HepG2 (cell line): Measurements from ENCODE around the gene HIPK2. TPM values are rescaled to one million over a fixed set of nuclear protein-coding genes. Genes with fewer than 3 reads are reported as not detected.
A peak's percentile ranks its signal among the peaks of the same experiment; 100 is the strongest.

Experiments
- AGO1 ChIP-seq: fragments of 200-400 bp; formaldehyde crosslinking; IDR thresholded peaks from 2 replicates; pipeline ENCODE4 v1.6.1; 2017; ENCODE audit warnings: mild to moderate bottlenecking, low read depth, low read length, moderate library complexity; ENCODE audit not compliant: poor library complexity, severe bottlenecking
- ERF ChIP-seq: IDR thresholded peaks from 2 replicates; pipeline ENCODE4 v1.6.1; 2018; ENCODE audit warnings: missing biosample characterization, missing genetic modification reagents
- NFIB ChIP-seq: sonication (generic); formaldehyde crosslinking; IDR thresholded peaks from 2 replicates; pipeline ENCODE4 v1.9.0; 2021; ENCODE audit warnings: missing genetic modification reagents, mild to moderate bottlenecking, borderline replicate concordance
- NR2F2 ChIP-seq: IDR thresholded peaks from 2 replicates; pipeline ENCODE4 v1.6.1; 2012; ENCODE audit warnings: low read depth, inconsistent platforms, borderline replicate concordance
- NR2F6 ChIP-seq, 2 experiments: IDR thresholded peaks; 2 replicates each; pipeline ENCODE4 v1.6.1; 2016; ENCODE audit warnings: antibody characterized with exemption in 1 of 2, mild to moderate bottlenecking in 1 of 2
- TFDP1 ChIP-seq: IDR thresholded peaks from 2 replicates; pipeline ENCODE4 v1.6.1; 2016; ENCODE audit warnings: missing compliant biosample characterization, missing genetic modification reagents, borderline replicate concordance
- ZC3H4 ChIP-seq: sonication (generic); formaldehyde crosslinking; IDR thresholded peaks from 2 replicates; pipeline ENCODE4 v1.4.0; 2020; ENCODE audit warnings: missing genetic modification reagents, borderline replicate concordance
- ZNF574 ChIP-seq: sonication (generic); formaldehyde crosslinking; IDR thresholded peaks from 2 replicates; pipeline ENCODE4 v1.4.0; 2020; ENCODE audit warnings: missing genetic modification reagents
- ZNF773 ChIP-seq: sonication (generic); formaldehyde crosslinking; IDR thresholded peaks from 2 replicates; pipeline ENCODE4 v1.4.0; 2020; ENCODE audit warnings: missing genetic modification reagents, borderline replicate concordance
- ZNF883 ChIP-seq: sonication (generic); formaldehyde crosslinking; IDR thresholded peaks from 2 replicates; pipeline ENCODE4 v1.5.1; 2020; ENCODE audit warnings: mild to moderate bottlenecking, missing genetic modification reagents; ENCODE audit errors: not compliant biosample characterization
- ZSCAN21 ChIP-seq: sonication (generic); formaldehyde crosslinking; IDR thresholded peaks from 2 replicates; pipeline ENCODE4 v1.8.0; 2022; ENCODE audit warnings: mild to moderate bottlenecking, missing genetic modification reagents, moderate library complexity, borderline replicate concordance
- polyA plus RNA-seq, 8 experiments: library from polyadenylated mRNA; depleted of rRNA in 3 of 8; stranded (reverse) in 7 of 8; unstranded in 1 of 8; fragments of >200 nt; fragmentation: Illumina TruSeq in 4 of 8; extraction: Trizol in 4 of 8; gene quantifications; 2 replicates each; pipeline versions ENCODE4 v1.2.1 to v1.2.3, GENCODE V29; 2011 to 2016; ENCODE audit warnings: low read depth in 4 of 8, missing spikeins in 1 of 8, mixed read lengths in 1 of 8; ENCODE audit not compliant: insufficient read depth in 1 of 8
- total RNA-seq, 5 experiments: library from RNA; depleted of rRNA; stranded (reverse); fragments of >200 nt; fragmentation: Illumina TruSeq; extraction: Trizol; gene quantifications; 2 replicates each; pipeline ENCODE4 v1.2.3, GENCODE V29; 2016; ENCODE audit warnings: low read depth in 1 of 5
- TF ChIP-seq, protein P1 (sequence below): sonication (generic); formaldehyde crosslinking; IDR thresholded peaks from 2 replicates; pipeline ENCODE4 v1.5.0; 2020; ENCODE audit warnings: mild to moderate bottlenecking, missing genetic modification reagents
- TF ChIP-seq, protein P2 (sequence below): sonication (generic); formaldehyde crosslinking; IDR thresholded peaks from 2 replicates; pipeline ENCODE4 v1.4.0; 2020; ENCODE audit warnings: mild to moderate bottlenecking, low read depth, missing genetic modification reagents
- TF ChIP-seq, protein P3 (sequence below): sonication (generic); formaldehyde crosslinking; IDR thresholded peaks from 2 replicates; pipeline ENCODE4 v1.5.0; 2020; ENCODE audit warnings: missing genetic modification reagents, mild to moderate bottlenecking, borderline replicate concordance
- TF ChIP-seq, protein P4 (sequence below): sonication (generic); formaldehyde crosslinking; IDR thresholded peaks from 2 replicates; pipeline ENCODE4 v1.4.0; 2020; ENCODE audit warnings: mild to moderate bottlenecking, missing genetic modification reagents, borderline replicate concordance

HIPK2 gene
- total and polyA plus RNA-seq, 2 of the 13 experiments (the other 11 are each of a cell fraction or from before 2014, with no cell fraction given), result 14.4 to 20.2 TPM

DNA sequence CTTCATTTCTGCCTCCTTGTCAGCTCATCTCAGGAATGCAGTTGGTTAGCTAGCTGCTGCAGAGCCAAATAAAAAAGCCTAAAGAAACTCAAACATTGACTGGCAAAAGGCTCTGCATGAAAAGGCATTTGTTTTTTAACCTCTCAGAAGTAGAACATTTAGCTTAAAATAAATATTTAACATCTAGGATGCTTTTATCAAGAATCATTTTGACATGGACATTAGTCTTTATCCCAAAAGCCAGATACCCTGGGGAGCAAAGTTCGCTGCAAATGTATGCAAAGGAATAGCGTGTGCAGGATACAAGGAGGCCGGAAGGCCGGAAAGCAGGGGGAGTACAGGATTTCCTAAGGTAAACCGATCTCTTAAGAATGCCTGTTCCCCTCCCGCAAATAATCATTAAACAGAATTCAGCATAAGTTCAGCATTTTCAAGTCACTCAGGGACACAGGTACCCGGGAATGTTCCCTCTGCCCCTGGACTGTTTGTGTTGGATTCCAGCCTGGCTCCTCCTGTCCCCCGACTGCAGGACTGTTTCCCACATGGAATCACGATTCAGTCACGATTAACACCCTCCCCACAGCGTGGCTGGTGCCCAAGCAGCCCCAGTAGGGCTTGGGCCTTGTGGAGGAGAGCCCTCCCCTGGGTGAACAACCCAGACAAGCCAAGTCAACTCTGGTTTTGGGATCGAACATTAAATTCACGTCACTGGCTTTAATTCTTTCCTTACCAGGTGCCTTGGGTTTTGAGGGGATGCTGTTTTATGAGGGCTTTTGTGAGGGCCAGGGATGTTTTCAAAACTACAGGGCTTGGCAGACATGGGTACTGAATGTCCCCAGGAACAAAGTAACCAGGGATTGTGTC, 97.8 kb downstream of the HIPK2 start (continued):
- TF ChIP-seq, protein P1, sequence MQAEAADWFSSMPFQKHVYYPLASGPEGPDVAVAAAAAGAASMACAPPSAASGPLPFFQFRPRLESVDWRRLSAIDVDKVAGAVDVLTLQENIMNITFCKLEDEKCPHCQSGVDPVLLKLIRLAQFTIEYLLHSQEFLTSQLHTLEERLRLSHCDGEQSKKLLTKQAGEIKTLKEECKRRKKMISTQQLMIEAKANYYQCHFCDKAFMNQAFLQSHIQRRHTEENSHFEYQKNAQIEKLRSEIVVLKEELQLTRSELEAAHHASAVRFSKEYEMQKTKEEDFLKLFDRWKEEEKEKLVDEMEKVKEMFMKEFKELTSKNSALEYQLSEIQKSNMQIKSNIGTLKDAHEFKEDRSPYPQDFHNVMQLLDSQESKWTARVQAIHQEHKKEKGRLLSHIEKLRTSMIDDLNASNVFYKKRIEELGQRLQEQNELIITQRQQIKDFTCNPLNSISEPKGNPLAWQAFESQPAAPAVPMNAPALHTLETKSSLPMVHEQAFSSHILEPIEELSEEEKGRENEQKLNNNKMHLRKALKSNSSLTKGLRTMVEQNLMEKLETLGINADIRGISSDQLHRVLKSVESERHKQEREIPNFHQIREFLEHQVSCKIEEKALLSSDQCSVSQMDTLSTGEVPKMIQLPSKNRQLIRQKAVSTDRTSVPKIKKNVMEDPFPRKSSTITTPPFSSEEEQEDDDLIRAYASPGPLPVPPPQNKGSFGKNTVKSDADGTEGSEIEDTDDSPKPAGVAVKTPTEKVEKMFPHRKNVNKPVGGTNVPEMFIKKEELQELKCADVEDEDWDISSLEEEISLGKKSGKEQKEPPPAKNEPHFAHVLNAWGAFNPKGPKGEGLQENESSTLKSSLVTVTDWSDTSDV (CRISPR knock-in tag), result no peak
- TF ChIP-seq ZC3H4 (no peak), ZNF883 (CRISPR knock-in tag) (no peak), AGO1 (no peak), ZNF773 (no peak), NR2F6 (IDR thresholded peaks at IDR 0.05) (peak; percentile 13; the same call in 1 of the 2 replicates), NR2F6 (CRISPR knock-in tag; IDR thresholded peaks at IDR 0.05) (no peak), ERF (CRISPR knock-in tag) (peak; percentile 34; the same call in 1 of the 2 replicates), NR2F2 (0 out of 2 replicates have a peak, but pooled peaks have one; percentile 29), TFDP1 (no peak), ZSCAN21 (CRISPR knock-in tag) (no peak), NFIB (CRISPR knock-in tag) (no peak), ZNF574 (0 out of 2 replicates have a peak, but pooled peaks have one; percentile 29)
- TF ChIP-seq, protein P2, sequence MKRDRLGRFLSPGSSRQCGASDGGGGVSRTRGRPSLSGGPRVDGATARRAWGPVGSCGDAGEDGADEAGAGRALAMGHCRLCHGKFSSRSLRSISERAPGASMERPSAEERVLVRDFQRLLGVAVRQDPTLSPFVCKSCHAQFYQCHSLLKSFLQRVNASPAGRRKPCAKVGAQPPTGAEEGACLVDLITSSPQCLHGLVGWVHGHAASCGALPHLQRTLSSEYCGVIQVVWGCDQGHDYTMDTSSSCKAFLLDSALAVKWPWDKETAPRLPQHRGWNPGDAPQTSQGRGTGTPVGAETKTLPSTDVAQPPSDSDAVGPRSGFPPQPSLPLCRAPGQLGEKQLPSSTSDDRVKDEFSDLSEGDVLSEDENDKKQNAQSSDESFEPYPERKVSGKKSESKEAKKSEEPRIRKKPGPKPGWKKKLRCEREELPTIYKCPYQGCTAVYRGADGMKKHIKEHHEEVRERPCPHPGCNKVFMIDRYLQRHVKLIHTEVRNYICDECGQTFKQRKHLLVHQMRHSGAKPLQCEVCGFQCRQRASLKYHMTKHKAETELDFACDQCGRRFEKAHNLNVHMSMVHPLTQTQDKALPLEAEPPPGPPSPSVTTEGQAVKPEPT (CRISPR knock-in tag), result no peak
- TF ChIP-seq, protein P3, sequence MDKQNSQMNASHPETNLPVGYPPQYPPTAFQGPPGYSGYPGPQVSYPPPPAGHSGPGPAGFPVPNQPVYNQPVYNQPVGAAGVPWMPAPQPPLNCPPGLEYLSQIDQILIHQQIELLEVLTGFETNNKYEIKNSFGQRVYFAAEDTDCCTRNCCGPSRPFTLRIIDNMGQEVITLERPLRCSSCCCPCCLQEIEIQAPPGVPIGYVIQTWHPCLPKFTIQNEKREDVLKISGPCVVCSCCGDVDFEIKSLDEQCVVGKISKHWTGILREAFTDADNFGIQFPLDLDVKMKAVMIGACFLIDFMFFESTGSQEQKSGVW, result no peak
- TF ChIP-seq, protein P4, sequence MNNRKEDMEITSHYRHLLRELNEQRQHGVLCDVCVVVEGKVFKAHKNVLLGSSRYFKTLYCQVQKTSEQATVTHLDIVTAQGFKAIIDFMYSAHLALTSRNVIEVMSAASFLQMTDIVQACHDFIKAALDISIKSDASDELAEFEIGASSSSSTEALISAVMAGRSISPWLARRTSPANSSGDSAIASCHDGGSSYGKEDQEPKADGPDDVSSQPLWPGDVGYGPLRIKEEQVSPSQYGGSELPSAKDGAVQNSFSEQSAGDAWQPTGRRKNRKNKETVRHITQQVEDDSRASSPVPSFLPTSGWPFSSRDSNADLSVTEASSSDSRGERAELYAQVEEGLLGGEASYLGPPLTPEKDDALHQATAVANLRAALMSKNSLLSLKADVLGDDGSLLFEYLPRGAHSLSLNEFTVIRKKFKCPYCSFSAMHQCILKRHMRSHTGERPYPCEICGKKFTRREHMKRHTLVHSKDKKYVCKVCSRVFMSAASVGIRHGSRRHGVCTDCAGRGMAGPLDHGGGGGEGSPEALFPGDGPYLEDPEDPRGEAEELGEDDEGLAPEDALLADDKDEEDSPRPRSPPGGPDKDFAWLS (CRISPR knock-in tag), result no peak
